GM12891 (cell line): ENCODE measurements around the gene FZR1.
"Not testable (repeated sequence)": the region's sequence is repeated elsewhere in the genome, so short reads cannot be mapped to it uniquely, and the experiment has no call there.

ENCODE experiments used
- DNase-seq: peaks from one replicate; pipeline ENCODE4 v3.0.0; 2011; ENCODE audit warnings: low spot score; ENCODE audit not compliant: insufficient read length
- FAIRE-seq: peaks from 2 replicates; lab custom pipeline; 2011; peaks lifted over from hg19 to GRCh38; lab: Jason Lieb, UNC
- PAX5 ChIP-seq: IDR thresholded peaks from 2 replicates; pipeline ENCODE4 v1.6.1; 2011; ENCODE audit warnings: low read length, moderate library complexity, mild to moderate bottlenecking; ENCODE audit not compliant: insufficient read depth, severe bottlenecking
- POLR2A ChIP-seq: IDR thresholded peaks from 2 replicates; pipeline ENCODE4 v1.6.1; 2011; ENCODE audit warnings: low read depth, low read length, control low read depth
- POLR2AphosphoS5 ChIP-seq: IDR thresholded peaks from 2 replicates; pipeline ENCODE4 v1.6.1; 2011; ENCODE audit warnings: low read depth, low read length, control low read depth
- POU2F2 ChIP-seq: IDR thresholded peaks from 2 replicates; pipeline ENCODE4 v1.6.1; 2011; ENCODE audit warnings: low read depth, mild to moderate bottlenecking, control low read depth, low read length, moderate library complexity
- SPI1 ChIP-seq: IDR thresholded peaks from 2 replicates; pipeline ENCODE4 v1.6.1; 2011; ENCODE audit warnings: low read depth, low read length, control low read depth
- TAF1 ChIP-seq: IDR thresholded peaks from 2 replicates; pipeline ENCODE4 v1.6.1; 2011; ENCODE audit warnings: low read depth, low read length, control low read depth

FZR1 gene

GRCh38 chr19:3504735-3505134 lies 1.4 kb upstream of the FZR1 start:
- DNase-seq = no peak

GRCh38 chr19:3506384-3507340 lies 551 bp downstream of the FZR1 start:
- DNase-seq (no peak), FAIRE-seq (peak; percentile 80)
- no peak for TF ChIP-seq POU2F2
- no peak for TF ChIP-seq POLR2AphosphoS5
- TF ChIP-seq PAX5 = no peak
- TF ChIP-seq TAF1 = no peak
- no peak for TF ChIP-seq POLR2A
- no peak for TF ChIP-seq SPI1

More at GRCh38 chr19:3504735-3505134, 1.4 kb upstream of the FZR1 start:
- TF ChIP-seq POLR2AphosphoS5 (no peak), SPI1 (no peak), POLR2A (no peak), TAF1 (no peak), PAX5 (no peak), POU2F2 (no peak)
- FAIRE-seq = peak; percentile 75

- no peak for FAIRE-seq
- TF ChIP-seq SPI1 (no peak), POU2F2 (no peak), PAX5 (no peak), TAF1 (no peak), POLR2A (no peak), POLR2AphosphoS5 (no peak)
- DNase-seq = no peak
Observed at GRCh38 chr19:3507371-3508120, 1.4 kb downstream of the FZR1 start.

GRCh38 chr19:3508121-3508661 lies 2.1 kb downstream of the FZR1 start:
- DNase-seq, FAIRE-seq: not testable (repeated sequence)

- TF ChIP-seq SPI1 = no peak
- no peak for TF ChIP-seq PAX5
- no peak for TF ChIP-seq POLR2A
- no peak for TF ChIP-seq POU2F2
- no peak for TF ChIP-seq POLR2AphosphoS5
- DNase-seq = no peak
- FAIRE-seq = no peak
Observed at GRCh38 chr19:3508771-3509535, 2.8 kb downstream of the FZR1 start.

GRCh38 chr19:3509566-3509989 lies 3.5 kb downstream of the FZR1 start:
- no peak for TF ChIP-seq POLR2AphosphoS5
- TF ChIP-seq TAF1 = no peak
- TF ChIP-seq SPI1 = no peak
- no peak for TF ChIP-seq POU2F2
- no peak for TF ChIP-seq PAX5
- no peak for FAIRE-seq
- DNase-seq = no peak

GRCh38 chr19:3510727-3511126 lies 4.6 kb downstream of the FZR1 start:
- DNase-seq = no peak
- no peak for FAIRE-seq
- TF ChIP-seq POU2F2 = no peak
- TF ChIP-seq POLR2A = no peak
- TF ChIP-seq PAX5 = no peak
- TF ChIP-seq TAF1 = no peak
- TF ChIP-seq SPI1 = no peak

- FAIRE-seq = no peak
- no peak for DNase-seq
- TF ChIP-seq POLR2A = no peak
- TF ChIP-seq SPI1 = no peak
- no peak for TF ChIP-seq POLR2AphosphoS5
- TF ChIP-seq POU2F2 = no peak
- no peak for TF ChIP-seq TAF1
- no peak for TF ChIP-seq PAX5
Observed at GRCh38 chr19:3511506-3512251, 5.6 kb downstream of the FZR1 start.
